GM12874 (cell line): ENCODE measurements around the gene FKBP15.

Experiments
- TF ChIP-seq, protein P1 (sequence below): IDR thresholded peaks from 2 replicates; pipeline ENCODE4 v1.5.1; 2011; ENCODE audit warnings: low read depth, mild to moderate bottlenecking, control low read depth, low read length, moderate library complexity; ENCODE audit not compliant: insufficient read depth

FKBP15 gene

DNA sequence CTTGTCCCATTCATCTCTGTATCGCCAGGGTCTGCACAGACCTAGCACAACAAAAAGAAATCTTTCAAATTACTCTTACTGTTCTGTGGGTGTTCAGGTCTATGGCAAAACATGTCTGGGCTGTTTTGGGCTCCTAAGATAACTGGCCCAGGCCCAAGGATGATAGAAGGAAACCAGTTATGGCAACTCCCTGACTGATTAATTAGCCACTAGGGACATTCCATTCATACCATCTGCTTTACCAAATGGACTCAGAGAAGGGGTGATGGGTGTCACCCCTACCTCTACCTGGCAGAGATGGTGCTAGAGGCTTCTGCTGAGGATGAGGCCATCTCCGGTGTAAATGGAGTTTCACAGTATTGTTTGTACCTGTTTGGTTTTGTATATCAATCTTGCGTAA is 68.4 kb downstream of the FKBP15 start:
- TF ChIP-seq, protein P1, sequence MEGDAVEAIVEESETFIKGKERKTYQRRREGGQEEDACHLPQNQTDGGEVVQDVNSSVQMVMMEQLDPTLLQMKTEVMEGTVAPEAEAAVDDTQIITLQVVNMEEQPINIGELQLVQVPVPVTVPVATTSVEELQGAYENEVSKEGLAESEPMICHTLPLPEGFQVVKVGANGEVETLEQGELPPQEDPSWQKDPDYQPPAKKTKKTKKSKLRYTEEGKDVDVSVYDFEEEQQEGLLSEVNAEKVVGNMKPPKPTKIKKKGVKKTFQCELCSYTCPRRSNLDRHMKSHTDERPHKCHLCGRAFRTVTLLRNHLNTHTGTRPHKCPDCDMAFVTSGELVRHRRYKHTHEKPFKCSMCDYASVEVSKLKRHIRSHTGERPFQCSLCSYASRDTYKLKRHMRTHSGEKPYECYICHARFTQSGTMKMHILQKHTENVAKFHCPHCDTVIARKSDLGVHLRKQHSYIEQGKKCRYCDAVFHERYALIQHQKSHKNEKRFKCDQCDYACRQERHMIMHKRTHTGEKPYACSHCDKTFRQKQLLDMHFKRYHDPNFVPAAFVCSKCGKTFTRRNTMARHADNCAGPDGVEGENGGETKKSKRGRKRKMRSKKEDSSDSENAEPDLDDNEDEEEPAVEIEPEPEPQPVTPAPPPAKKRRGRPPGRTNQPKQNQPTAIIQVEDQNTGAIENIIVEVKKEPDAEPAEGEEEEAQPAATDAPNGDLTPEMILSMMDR = no peak

- TF ChIP-seq, protein P1 = no peak
Measured at GRCh38 chr9:113151696-113152630, 69.1 kb downstream of the FKBP15 start.

- TF ChIP-seq, protein P1 = peak; percentile 56; the same call in 1 of the 2 replicates
Measured at GRCh38 chr9:113150670-113151611, 70.1 kb downstream of the FKBP15 start, which contains the start of gene SLC31A2. TSS of gene SLC31A2 (plus strand) at chr9:113151007. CDS start at chr9:113151075, 68 bp downstream.

DNA sequence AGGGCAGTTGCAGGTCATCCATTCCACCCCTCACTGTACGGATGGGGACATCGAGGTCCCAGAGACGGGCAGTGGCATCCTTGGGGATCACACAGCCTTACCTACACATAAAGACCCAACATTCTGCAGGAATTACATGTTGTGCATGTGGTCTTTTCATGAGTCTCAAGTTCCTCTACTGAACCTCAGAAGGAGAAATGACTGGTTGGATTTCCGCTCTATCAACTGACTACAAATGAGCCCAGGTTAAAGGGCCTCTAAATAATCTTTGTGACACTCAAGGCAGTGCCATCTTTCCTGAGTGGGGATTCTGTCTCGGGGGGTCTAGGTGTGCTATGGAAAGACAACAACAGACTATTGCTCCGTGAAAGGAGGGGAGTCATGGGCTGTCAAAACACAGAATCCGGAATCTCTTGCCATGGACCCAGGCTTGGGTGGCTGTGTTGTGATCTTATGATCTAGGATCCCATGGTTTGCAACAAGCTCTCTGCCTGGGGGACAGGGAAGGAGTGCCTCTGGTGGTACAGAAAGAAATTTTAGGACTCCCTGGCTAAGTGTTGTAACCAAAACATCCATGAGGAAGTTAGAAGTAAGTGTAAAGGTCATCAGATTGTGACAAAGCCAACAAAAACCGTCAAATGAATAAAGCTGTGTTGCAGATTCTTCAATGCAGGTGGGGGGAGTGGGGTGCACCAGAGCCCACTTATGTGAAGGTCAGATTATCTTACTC is 72.1 kb downstream of the FKBP15 start:
- TF ChIP-seq, protein P1 = no peak

DNA sequence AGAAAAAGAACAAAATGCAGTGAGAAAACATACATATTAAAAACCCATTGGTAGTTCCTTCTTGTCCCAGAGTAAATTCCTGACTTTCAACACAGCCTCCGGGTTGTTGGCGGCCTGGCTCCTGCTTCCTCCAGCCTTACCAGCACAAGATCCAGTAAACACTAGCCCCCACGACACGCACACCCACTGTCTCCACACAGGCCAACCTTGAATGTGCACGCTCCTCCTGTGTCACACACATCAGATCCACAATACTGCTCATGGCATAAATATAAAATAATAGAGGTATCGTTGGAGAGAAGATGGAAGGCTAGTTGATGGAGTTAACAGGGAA is 72.7 kb downstream of the FKBP15 start:
- TF ChIP-seq, protein P1 = no peak

DNA sequence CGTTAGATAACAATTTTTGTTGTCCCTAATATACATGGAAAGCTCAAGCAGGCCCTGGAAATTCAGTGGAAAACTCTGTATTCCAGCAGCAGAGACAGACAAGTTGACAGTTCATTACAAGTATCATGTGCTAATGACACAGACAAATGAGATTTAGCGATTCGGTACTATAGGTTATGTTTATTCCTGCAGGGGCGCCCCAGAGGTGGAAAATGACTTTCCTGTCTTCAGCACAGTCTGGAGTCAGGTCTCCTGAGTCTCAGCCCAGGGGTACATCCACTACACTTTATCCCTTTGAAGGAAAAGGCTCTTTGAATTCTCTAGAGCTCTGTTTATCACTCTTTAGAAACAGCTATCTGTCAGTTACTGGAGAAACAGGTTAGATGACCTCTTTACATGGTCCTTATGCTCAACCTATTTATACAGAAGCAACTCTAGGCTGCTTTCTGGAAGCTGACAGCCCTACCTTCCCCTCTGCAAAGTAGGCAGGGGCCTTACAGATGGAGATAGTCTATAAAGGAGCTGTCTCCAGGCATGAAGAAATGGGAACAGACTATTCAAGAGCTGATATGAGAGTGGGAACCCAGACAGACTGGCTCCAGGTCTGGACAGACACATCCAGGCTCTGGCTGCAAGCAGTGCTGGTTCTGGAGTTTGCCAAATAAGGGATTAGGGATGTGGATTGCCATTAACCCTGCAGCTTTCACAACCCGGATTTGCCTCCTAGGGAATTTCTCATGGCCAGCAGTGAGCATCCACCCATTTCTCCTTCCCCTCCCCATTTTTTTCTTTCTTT is 77.4 kb downstream of the FKBP15 start:
- TF ChIP-seq, protein P1 = no peak
